Fibroblast of mammary gland (primary cell): ENCODE measurements around the gene LPP.

Source experiments
- DNase-seq: peaks from one replicate; pipeline ENCODE4 v3.0.0-alpha.2; 2010; ENCODE audit warnings: low read depth
- H3K4me3 ChIP-seq: 2 replicates; pipeline ENCODE4 v1.5.1; 2011; ENCODE audit warnings: low read depth, mild to moderate bottlenecking, low read length, moderate library complexity; ENCODE audit not compliant: control insufficient read depth
- CTCF ChIP-seq: conservative IDR thresholded peaks from 2 replicates; pipeline ENCODE4 v1.5.1; 2011; ENCODE audit warnings: low read depth, low read length, inconsistent platforms; ENCODE audit not compliant: control insufficient read depth, insufficient read depth

The LPP gene

DNA sequence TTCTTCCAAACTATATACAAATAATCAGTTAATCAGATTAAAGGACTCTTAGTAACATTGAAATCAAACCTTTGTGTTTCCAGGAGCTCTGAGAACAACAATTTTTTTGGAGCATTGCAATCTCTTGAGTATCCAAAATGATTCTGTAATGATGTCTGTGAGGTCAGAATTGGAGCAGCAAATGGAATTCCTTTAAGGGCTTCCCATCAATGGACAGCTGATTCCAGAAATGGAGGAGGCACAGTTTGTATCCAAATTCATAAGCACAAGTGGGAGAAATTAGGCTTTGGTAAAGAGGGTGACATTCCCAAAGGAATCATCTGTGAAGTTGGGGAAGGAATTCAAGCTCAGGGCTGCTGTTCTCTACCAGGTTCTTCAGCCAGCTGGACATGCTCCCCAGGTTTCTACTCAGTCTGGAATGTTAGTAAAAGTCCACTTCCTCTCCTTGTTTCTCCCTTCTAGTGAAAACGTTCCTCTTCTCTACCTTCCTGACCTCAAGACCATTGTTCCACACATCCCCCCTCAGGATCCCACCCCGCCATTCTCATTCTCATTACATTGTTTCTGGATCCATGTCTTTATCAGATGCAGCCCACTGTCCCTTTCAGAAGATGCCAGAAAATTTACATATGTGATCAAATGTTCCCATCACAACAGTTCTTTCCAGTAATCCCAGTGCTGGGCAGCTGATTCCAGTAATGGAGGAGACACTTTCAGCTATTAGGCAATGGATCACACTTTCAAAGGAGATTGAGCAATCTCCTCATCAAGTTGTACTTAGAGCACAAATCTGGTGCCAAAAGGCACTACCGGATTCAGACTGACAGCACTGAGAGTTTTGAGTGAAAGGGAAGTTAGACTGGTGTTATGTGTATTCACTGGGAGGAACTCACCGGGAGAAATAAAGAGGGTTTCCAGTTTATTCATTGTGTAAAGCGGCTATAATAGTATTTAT lies 626.5 kb downstream of the LPP start:
- H3K4me3 ChIP-seq, result no peak overlapping the region
- peak; percentile 79 for DNase-seq
- no peak for TF ChIP-seq CTCF

GRCh38 chr3:188782613-188783124 lies 628.7 kb downstream of the LPP start:
- no peak overlapping the region for H3K4me3 ChIP-seq
- no peak for DNase-seq
- no peak for TF ChIP-seq CTCF

GRCh38 chr3:188786424-188786823 lies 632.5 kb downstream of the LPP start:
- TF ChIP-seq CTCF, result no peak
- DNase-seq, result no peak
- H3K4me3 ChIP-seq, result no peak overlapping the region

- DNase-seq, result peak; percentile 96
- no peak overlapping the region for H3K4me3 ChIP-seq
- TF ChIP-seq CTCF, result no peak
Measured at GRCh38 chr3:188788621-188789081, 634.7 kb downstream of the LPP start.

- no peak overlapping the region for H3K4me3 ChIP-seq
- peak; percentile 37 for DNase-seq
- TF ChIP-seq CTCF, result no peak
Measured at GRCh38 chr3:188789251-188789650, 635.3 kb downstream of the LPP start.

GRCh38 chr3:188791311-188791710 lies 637.4 kb downstream of the LPP start:
- TF ChIP-seq CTCF, result no peak
- H3K4me3 ChIP-seq, result no peak overlapping the region
- no peak for DNase-seq
